GM18520 (cell line): Measurements from ENCODE around the gene ADGRL2.

Experiments
- ATAC-seq: cut with Tn5 transposase; IDR thresholded peaks from one replicate; pipeline ENCODE4 v1.9.1; 2021; ENCODE audit not compliant: unreplicated experiment

ADGRL2 gene

DNA sequence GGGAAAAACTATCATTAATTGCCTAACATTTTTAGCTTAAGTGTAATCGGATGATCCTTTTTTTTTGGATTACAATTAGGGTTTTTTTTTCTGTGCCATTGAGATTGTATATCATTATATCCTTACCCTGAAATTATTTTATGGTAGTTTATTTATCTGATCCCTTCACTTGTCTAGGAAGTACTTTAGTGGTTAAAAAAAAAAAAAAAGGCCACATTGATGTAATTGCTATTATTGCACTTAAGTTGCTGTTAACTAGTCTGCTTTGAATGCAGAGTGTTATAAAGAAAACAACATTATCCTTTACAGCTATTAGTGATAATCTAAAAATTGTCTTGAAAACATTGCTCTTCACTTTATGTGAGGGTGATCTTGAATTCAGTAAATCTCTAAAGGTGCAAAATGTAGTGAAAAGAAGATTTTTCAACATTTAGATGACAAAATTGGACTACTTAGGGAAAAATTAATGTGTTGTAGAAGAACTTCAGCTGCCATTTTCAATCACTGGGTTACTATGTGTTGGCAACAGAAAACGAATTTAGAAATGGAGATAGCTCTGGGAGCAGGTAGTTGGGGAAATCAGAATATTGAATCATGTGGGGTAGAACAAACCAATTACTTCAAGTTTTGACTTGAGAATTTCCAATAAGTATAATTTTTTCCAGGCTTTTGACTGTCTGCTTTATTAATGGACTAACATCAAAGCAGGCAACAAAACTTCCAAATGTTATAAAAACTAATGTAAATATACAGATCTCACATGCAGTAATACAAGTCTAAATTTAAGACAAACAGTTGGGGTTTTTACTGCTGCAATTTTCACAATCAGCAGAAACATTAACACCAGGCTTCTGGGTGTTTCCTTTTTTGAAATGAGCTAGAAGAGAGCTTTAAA is 5.0 kb downstream of the ADGRL2 start:
- no peak for ATAC-seq

- ATAC-seq = no peak
Observed at GRCh38 chr1:81806432-81806770, 5.7 kb downstream of the ADGRL2 start.

DNA sequence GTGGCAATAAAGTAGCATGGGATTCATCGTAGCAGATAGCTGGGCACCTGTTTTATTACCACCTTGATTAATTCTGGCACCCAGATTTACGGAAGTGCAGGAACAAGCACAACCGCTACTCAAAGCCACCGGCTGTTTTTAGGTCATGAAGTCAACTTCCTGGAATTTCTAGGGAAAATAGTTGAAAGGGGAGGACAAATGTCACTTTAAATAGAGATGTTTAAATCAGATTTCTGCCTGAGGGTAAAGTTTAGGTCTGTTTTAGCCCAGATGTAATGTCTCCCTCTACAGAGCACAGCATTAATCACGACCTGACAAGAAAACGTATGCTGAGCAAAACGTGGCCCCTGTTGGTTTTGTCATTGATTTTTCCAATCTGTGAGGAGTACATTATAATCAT is 8.0 kb downstream of the ADGRL2 start:
- ATAC-seq = no peak

DNA sequence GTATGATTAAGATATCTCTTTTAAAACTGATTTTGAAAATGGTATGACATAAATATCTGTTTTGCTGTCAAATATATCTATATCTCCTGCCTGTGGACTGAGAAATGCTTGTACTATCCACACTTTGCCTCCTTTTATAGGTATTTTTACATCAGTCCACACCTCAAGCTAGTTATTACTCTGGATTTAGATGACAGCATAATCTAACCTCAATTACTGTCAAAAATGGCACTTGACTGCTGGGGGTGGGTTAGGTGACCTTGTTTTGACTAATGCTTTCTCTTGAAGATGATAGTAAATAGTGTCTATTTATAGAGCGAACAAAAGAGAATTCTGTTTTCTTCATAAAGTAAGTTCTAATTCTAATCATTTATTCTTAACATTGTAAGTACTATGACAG is 9.1 kb downstream of the ADGRL2 start:
- no peak for ATAC-seq

DNA sequence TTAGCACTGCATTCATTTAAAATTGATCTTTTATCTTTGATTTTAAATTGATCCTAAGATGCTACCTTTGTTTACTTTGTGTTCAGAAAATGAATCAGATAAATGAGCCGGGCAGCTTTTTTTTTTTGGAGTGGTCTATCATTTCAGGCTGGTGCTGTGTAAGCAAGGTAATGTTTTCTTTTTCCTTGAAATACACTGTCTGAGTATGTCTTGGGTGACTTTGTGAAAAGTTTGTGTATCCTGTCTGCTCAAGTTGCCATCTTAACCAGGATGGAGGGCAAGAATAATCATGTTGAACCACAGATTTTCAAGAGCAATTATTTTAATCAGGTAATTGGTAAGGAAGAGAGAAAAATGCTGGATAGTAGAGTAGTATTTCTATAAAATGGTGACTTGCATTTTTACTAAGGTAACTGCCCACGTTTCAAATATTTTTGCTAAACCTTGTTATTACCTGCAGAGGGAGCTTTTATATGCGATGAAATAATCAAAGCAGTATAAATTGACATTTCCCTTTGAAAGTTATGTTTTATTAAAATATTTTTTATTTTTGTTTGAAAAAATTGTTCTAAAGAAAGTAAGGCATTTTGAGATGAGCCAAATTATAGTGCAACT is 11.1 kb downstream of the ADGRL2 start:
- ATAC-seq = no peak

DNA sequence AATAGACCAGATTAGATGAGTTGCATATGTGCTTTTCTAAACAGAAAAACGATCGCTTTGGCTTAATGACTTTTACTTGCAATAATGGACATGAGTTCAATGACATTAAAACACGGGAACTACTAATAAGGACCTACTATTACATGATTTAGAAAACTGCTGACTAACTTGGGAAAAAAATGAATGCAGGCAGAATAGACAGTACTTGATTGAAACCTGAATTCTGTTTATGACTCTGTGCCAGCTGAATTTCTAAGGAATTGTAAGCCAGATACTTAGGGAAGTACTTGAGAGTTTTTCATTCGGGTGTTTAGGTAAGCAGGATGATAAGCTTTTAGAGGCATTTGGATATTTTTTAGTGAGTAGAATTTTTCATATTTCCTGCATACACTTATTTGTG is 12.0 kb downstream of the ADGRL2 start:
- no peak for ATAC-seq

DNA sequence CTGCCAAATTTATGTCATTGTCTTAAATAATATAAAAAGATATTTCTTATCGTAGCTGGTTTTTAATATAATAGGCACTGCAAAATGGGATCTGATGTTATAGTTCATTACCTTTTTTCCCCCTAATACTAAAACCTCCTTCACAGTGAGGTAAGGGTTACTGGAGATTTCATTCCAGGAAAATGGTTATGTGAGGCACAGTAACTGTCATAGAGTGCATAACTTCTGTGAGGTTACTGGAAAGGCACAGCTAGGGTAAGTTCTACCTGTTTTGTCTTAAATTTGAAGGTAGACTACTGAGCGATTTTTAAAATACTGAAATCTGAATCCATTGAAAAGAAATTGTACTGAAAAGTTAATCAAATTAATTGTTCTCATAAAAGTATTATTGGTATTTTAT is 13.0 kb downstream of the ADGRL2 start:
- no peak for ATAC-seq

DNA sequence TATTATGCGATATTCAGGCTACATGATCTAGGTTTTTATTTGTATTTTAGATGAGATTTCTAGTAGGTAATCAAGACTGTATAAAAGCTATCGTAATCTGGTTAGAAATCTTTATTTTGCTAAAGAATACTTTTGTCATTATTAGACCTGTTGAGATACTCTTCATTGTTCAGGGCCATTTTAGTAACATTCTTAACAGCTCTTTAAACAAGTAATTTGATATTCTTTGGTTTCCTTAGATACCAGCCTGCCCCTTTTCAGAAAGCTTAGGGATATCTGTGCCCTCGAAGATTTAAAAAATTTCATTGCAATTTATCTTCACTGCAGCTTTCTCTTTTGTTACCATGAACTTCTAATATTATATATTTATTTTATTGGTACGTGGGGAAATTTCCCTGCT is 18.9 kb downstream of the ADGRL2 start:
- no peak for ATAC-seq

DNA sequence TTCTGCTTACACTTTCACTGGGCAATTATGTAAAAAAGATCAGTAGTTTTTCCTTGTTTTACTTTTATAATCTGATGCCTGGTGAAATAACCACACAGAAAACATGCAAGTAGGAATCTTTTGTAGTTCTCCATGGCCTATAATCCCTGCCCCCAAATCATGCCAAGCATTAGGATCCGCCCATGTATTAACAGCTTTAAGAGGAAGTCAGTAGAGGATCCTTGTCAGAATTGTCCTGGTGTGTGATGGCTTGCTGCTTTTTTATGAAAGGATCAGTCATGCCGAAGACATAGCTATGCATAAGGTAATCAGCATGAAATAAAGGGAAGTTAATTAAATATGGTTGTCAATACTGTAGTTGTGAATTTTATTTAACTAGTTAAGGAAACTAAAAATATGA is 20.0 kb downstream of the ADGRL2 start:
- ATAC-seq = no peak

DNA sequence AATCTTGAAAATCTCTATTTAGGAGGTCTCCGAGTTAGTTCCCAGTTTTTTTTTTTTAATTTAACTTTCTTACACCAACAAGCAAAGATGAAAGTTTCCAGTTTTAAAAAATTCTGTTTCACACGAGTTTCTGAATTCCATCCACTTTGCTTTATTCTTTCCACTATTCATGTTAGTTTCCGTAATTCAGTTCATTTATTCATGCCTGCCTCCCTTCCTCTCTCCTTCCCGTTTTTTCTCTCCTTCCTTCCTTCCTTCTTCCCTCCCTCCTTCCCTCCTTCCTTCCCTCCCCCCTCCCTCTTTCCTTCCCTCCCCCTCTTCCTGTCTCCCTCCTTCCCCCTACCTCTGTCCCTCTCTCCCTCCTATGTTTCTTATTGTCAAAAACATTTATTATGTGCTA is 22.3 kb downstream of the ADGRL2 start:
- ATAC-seq = no peak

- ATAC-seq = no peak
Observed at GRCh38 chr1:81824759-81825158, 24.0 kb downstream of the ADGRL2 start.

DNA sequence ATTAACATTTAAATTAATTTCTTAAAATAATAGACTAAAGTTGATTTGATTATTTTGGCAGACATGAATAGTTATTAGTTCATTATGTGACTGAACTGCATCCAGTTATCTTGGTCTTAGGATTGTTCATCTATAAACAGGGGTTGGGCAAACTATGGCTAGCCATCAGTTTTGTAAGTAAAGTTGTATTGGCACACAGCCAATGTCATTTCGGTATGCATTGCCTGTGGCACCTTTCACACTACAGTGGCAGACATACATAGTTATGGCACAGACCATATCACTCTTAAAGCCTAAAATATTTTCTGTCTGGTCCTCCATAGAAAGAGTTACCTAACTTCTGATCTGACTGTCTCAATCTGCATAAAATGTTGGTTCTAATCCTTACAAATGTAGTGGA is 27.2 kb downstream of the ADGRL2 start:
- no peak for ATAC-seq

DNA sequence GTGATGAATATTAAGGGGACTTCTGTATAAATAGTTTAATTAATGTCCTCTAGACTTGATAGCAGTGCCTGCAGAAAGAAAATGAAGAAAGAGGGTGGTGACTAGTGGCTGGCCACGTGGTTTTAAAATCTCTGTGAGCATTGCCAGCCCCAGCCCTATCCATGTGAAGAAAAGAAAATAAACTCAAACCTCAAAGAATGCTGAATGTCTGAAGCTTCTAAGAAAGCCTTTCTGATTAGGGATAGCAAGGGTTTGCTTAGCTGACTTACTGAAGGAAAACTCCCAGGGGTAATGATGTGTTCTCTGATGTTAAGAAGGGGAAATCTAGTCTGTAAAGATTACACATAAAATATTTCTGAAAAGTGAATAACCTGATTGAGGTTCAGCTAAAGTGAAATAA is 31.8 kb downstream of the ADGRL2 start:
- ATAC-seq = no peak

DNA sequence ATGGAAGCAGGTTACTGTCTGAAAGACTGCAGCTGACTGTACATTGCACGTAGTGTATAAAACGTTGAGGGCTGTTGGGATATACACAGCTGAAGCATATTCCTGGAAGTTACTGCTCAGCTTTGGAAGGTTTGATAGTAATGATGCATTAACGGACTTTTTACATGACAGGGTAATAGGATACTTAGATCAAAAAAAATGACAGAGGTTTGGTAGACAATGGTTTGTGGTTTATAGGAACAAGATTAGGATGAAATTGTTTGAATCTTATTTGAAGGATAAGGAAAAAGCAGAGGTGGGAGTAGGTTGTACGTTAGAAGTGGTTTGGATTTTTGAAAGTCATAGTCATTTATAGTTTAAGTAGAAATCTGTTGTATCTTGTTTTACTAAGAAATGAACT is 33.0 kb downstream of the ADGRL2 start:
- ATAC-seq = no peak

DNA sequence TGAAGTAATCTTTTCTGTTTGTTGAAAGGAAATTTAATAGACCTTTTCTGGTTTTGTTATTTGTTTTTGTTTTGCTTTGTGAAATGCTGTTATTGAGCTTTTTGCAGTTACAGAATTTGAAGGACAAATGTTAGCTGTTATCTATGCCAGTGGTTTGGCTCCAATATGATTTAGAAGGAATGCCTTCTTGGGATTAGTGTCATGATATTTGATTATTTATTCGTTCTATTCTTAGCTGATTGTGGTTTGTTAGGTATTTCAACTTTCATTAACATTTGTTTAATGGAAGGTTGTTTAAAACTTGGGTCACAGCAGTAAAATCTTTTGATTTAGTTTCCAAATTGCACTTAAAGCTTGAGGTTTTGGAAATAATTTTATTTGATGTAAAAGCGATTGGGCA is 33.5 kb downstream of the ADGRL2 start:
- no peak for ATAC-seq

GRCh38 chr1:81834921-81835698 is 34.4 kb downstream of the ADGRL2 start:
- ATAC-seq = no peak

GRCh38 chr1:81836007-81836626 is 35.4 kb downstream of the ADGRL2 start:
- no peak for ATAC-seq

- ATAC-seq = no peak
Observed at GRCh38 chr1:81838600-81839218, 38.0 kb downstream of the ADGRL2 start.

- no peak for ATAC-seq
Observed at GRCh38 chr1:81840805-81841204, 40.1 kb downstream of the ADGRL2 start.

DNA sequence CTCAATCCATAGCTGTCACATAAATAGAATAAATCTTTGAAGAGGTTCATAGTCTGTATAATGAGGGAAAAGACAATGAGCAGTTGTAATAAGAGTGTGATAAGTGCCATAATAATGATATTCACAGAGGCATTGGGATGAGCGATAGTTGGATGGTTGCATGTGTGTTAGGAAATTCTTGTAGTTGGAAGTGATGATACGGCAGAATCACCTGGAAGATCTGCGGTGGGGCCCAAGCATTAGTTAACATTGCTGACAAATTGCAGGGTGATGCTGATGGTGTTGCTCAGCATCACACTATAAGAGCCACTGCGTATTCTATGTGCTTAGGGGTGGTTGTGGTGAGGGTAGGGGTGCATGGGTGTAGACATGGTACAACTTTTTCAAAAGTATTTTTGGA is 41.1 kb downstream of the ADGRL2 start:
- no peak for ATAC-seq

DNA sequence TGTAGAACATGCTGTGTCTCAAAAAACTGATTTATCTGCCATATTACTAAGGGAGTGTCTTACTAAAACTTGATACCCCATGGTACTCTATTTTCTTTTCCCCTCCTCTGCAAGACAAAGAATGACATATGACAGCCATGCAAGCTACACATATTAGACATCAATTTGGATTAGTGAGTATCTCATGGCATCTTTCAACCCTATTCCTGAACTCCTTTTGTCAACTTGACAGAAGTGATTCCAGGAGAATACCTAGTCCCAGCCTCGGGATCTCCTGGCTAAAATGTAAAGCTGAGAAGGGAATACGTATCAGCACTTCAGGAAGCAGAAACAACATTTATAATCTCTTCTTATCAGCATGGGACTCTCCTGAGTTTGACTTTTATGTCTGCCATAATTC is 43.7 kb downstream of the ADGRL2 start:
- ATAC-seq = no peak
